ENCODE results near the gene CDHR3. TPM values are rescaled to one million over a fixed set of nuclear protein-coding genes. Genes with fewer than 3 reads are reported as not detected.
"Not testable (repeated sequence)": the region's sequence is repeated elsewhere in the genome, so short reads cannot be mapped to it uniquely, and the experiment has no call there.

The CDHR3 gene
- total RNA-seq, 1 donor from 2014 or later: 1.4 TPM

GRCh38 chr7:105979405-105979804 lies 16.3 kb downstream of the CDHR3 start:
- intact Hi-C loops (cut with DNase I): no loop called here
- H3K36me3 ChIP-seq: no peaks in the 10 kb centered on the region
- DNase-seq (no peak), ATAC-seq (no peak)
- H3K9me3 ChIP-seq: no peaks in the 10 kb centered on the region
- H3K4me1 ChIP-seq: no peaks in the 10 kb centered on the region
- no peaks in the 10 kb centered on the region for H3K27me3 ChIP-seq
- TF ChIP-seq, protein P1, sequence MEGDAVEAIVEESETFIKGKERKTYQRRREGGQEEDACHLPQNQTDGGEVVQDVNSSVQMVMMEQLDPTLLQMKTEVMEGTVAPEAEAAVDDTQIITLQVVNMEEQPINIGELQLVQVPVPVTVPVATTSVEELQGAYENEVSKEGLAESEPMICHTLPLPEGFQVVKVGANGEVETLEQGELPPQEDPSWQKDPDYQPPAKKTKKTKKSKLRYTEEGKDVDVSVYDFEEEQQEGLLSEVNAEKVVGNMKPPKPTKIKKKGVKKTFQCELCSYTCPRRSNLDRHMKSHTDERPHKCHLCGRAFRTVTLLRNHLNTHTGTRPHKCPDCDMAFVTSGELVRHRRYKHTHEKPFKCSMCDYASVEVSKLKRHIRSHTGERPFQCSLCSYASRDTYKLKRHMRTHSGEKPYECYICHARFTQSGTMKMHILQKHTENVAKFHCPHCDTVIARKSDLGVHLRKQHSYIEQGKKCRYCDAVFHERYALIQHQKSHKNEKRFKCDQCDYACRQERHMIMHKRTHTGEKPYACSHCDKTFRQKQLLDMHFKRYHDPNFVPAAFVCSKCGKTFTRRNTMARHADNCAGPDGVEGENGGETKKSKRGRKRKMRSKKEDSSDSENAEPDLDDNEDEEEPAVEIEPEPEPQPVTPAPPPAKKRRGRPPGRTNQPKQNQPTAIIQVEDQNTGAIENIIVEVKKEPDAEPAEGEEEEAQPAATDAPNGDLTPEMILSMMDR (IDR thresholded peaks at IDR 0.05): no peak
- no peak overlapping the region for H3K27ac ChIP-seq
- no peak overlapping the region for H3K4me3 ChIP-seq

DNA sequence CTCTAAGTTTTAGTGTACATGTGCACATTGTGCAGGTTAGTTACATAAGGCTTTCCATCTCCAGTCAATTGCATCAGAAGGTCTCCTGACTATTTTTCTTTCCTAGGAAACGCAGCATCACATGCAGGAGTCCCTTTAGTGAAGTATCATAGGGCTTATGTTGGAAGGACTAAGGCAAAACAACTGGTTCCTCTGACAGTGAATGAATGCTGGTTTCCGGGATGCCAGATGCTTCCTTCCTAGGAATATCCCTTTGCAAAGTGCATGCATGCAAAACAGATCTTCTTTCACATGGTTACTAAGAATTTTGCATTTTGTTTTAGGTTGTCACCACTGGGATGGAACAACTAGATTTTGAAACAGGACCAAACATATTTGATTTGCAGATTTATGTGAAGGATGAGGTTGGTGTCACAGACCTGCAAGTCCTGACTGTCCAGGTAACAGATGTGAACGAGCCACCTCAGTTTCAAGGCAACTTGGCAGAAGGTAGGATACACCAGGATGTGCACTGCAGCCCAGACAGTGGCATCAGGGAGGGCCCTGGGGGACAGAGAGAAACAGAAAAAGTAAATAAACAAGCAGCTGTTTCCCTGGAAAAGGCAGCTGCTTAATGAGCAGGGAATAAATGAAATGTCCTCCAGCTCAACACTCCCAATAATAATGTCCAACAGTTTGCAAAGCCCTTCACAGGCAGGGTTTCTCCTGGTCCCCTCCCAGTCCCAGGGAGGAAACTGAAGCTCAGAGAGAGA lies 17.8 kb downstream of the CDHR3 start:
- intact Hi-C loops (cut with DNase I): no loop called here
- H3K4me1 ChIP-seq: no peaks in the 10 kb centered on the region

GRCh38 chr7:105982388-105982787 lies 19.3 kb downstream of the CDHR3 start:
- TF ChIP-seq, protein P1 (IDR thresholded peaks at IDR 0.05): no peak
- no peaks in the 10 kb centered on the region for H3K9me3 ChIP-seq
- no peaks in the 10 kb centered on the region for H3K4me1 ChIP-seq
- no peak for DNase-seq
- H3K4me3 ChIP-seq: no peak overlapping the region
- H3K27me3 ChIP-seq: no peaks in the 10 kb centered on the region
- intact Hi-C loops (cut with DNase I): no loop called here
- ATAC-seq: no peak
- H3K27ac ChIP-seq: no peak overlapping the region
- no peaks in the 10 kb centered on the region for H3K36me3 ChIP-seq

More for the DNA sequence above, 17.8 kb downstream of the CDHR3 start:
- H3K27me3 ChIP-seq: no peaks in the 10 kb centered on the region
- ATAC-seq (no peak), DNase-seq (no peak)
- no peak overlapping the region for H3K27ac ChIP-seq
- H3K4me3 ChIP-seq: no peak overlapping the region
- TF ChIP-seq, protein P1 (IDR thresholded peaks at IDR 0.05): no peak
- H3K36me3 ChIP-seq: no peaks in the 10 kb centered on the region
- H3K9me3 ChIP-seq: no peaks in the 10 kb centered on the region

- DNase-seq; H3K4me1 ChIP-seq; H3K27ac ChIP-seq; ATAC-seq; H3K27me3 ChIP-seq; H3K9me3 ChIP-seq; H3K36me3 ChIP-seq; intact Hi-C loops (cut with DNase I); H3K4me3 ChIP-seq: not testable (repeated sequence)
These were observed 21.7 kb downstream of the CDHR3 start for GRCh38 chr7:105984808-105985207.

DNA sequence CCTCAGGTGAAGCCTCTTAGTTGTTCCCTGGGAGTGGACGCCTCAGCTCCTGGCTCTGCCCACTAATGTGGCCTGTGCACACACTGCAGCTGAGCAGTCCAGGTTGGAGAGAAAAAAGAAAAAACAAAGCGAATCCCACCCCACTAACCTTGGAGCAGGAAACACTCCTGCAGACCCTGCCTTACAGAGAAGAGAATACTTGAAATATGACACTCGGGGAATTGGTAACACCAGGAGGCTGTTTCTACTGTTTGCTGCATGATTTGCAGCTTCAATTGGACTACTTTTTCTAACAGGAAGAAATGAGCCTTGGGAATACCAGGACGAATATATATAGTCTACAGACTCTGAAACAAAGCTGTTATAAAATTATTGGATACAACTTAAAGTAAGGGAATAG lies 22.2 kb downstream of the CDHR3 start:
- TF ChIP-seq, protein P1 (IDR thresholded peaks at IDR 0.05): no peak
- no peaks in the 10 kb centered on the region for H3K36me3 ChIP-seq
- ATAC-seq (peak; percentile 16), DNase-seq (no peak)
- H3K4me1 ChIP-seq: no peaks in the 10 kb centered on the region
- H3K4me3 ChIP-seq: no peak overlapping the region
- intact Hi-C loops (cut with DNase I): no loop called here
- no peaks in the 10 kb centered on the region for H3K9me3 ChIP-seq
- no peak overlapping the region for H3K27ac ChIP-seq
- H3K27me3 ChIP-seq: no peaks in the 10 kb centered on the region

DNA sequence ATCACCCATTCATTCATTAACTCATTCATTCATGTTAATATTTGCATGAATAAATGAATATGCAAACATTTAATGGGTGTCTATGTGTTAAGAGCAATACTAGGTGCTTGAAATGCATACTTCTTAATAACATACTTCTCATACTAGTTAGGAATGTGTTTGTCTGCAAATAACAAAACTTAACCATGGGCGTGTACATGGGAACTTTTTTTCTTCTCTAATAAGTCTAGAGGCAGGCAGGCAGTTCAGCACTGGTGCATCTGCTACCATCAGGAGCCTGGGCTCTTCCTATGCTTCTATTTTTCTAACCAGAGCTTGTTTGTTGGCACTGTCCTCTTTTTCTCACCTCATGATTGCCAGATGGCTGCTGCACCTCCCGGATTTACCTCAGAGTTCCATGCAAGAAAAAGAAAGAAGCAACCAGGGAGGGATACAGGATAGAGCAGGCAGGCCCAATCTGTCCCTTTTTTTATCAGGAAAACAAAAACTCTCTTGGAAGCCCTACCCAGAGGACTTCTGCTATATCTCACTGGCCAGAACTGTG lies 22.7 kb downstream of the CDHR3 start:
- no peaks in the 10 kb centered on the region for H3K9me3 ChIP-seq
- H3K27ac ChIP-seq: no peak overlapping the region
- H3K27me3 ChIP-seq: no peaks in the 10 kb centered on the region
- no peaks in the 10 kb centered on the region for H3K36me3 ChIP-seq
- DNase-seq (no peak), ATAC-seq (peak; percentile 44)
- H3K4me3 ChIP-seq: no peak overlapping the region
- TF ChIP-seq, protein P1 (IDR thresholded peaks at IDR 0.05): no peak
- intact Hi-C loops (cut with DNase I): no loop called here
- H3K4me1 ChIP-seq: no peaks in the 10 kb centered on the region
